Activated CD8-positive, alpha-beta T cell treated with anti-CD3 and anti-CD28 coated beads, Interleukin-2, amount 10 ng/mL, durations not matched to agents 7 days and 5 days (primary cell): Measurements from ENCODE around the gene KIAA0040. TPM values are rescaled to one million over a fixed set of nuclear protein-coding genes. Genes with fewer than 3 reads are reported as not detected.
"Not testable (repeated sequence)": the region's sequence is repeated elsewhere in the genome, so short reads cannot be mapped to it uniquely, and the experiment has no call there.

Source experiments
- ATAC-seq: fragments of 150-1000 bp; cut with Tn5 transposase; one replicate; pipeline ENCODE4 v1.10.0; 2021; ENCODE audit warnings: moderate library complexity
- CTCF ChIA-PET: fragments of 350-600 bp; sonication (Branson Sonifier 250); formaldehyde crosslinking; loops from one replicate; lab custom pipeline; 2021; ENCODE audit warnings: antibody characterized with exemption; lab: Charles Lee
- POLR2A ChIA-PET: fragments of 350-600 bp; sonication (Branson Sonifier 250); formaldehyde crosslinking; loops from one replicate; lab custom pipeline; 2021; ENCODE audit warnings: antibody characterized with exemption; lab: Charles Lee
- DNase-seq: peaks from one replicate; pipeline ENCODE4 v3.0.0-alpha.2; 2020
- H3K27ac Mint-ChIP-seq: one replicate; pipeline ENCODE4 v1.8.0; 2021; ENCODE audit warnings: mild to moderate bottlenecking, mixed read lengths
- H3K27me3 Mint-ChIP-seq: one replicate; pipeline ENCODE4 v1.8.0; 2021; ENCODE audit warnings: low read depth, mixed read lengths
- H3K36me3 Mint-ChIP-seq: one replicate; pipeline ENCODE4 v1.8.0; 2021; ENCODE audit warnings: low read depth, mixed read lengths
- H3K4me1 Mint-ChIP-seq: one replicate; pipeline ENCODE4 v1.8.0; 2021; ENCODE audit warnings: low read depth, mixed read lengths
- H3K4me3 Mint-ChIP-seq: one replicate; pipeline ENCODE4 v1.8.0; 2021; ENCODE audit warnings: mild to moderate bottlenecking, mixed read lengths
- H3K9me3 Mint-ChIP-seq: one replicate; pipeline ENCODE4 v1.8.0; 2022; ENCODE audit warnings: mixed read lengths; ENCODE audit not compliant: insufficient read depth
- total RNA-seq, 2 experiments: library from RNA; stranded (reverse); gene quantifications; one replicate each; pipeline ENCODE4 v1.2.3, GENCODE V29; 2021

The KIAA0040 gene
- total RNA-seq, 2 experiments from 2014 or later = 50.8 to 51.0 TPM

GRCh38 chr1:175126347-175126746 is 66.2 kb downstream of the KIAA0040 start:
- Mint-ChIP-seq H3K27ac (no peak overlapping the region), H3K4me3 (no peak overlapping the region), H3K36me3 (no peaks in the 10 kb centered on the region), H3K4me1 (no peaks in the 10 kb centered on the region), H3K27me3 (no peaks in the 10 kb centered on the region), H3K9me3 (no peaks in the 10 kb centered on the region)
- CTCF ChIA-PET = interaction anchor here (0.7 to 5.3 kb wide), 6 partner anchors 14 to 356 kb away, joined by 3 to 102 read pairs (median 8); no protein-coding TSS in a partner anchor
- DNase-seq (no peak), ATAC-seq (no peak)
- POLR2A ChIA-PET = no interaction called here

DNA sequence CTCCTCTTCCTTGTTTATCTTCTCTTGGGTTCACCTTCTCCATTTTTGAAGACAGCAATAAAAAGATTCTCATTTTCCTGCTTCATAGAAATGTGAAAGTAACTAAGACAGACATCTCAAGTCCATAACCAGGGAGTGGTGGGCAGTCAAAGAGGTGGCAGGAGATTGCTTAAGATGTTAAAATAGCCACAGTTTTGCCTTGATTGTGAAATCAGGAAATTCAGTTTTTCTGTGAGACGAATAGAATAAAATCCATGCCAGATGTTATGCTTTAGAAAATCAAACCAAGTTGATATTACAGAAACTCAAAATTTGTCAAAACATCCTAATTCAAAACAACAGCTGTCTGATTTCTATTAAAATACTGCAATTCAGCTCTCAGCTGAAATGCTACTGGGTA is 67.7 kb downstream of the KIAA0040 start:
- no peaks in the 10 kb centered on the region for H3K4me1 Mint-ChIP-seq
- ATAC-seq = no peak
- H3K27me3 Mint-ChIP-seq = no peaks in the 10 kb centered on the region
- no peak for DNase-seq
- POLR2A ChIA-PET = interaction anchor here (1.0 kb wide), 1 partner anchor 95 kb away, joined by 5 read pairs; no protein-coding TSS in a partner anchor
- H3K27ac Mint-ChIP-seq = no peak overlapping the region
- no peaks in the 10 kb centered on the region for H3K36me3 Mint-ChIP-seq
- no peak overlapping the region for H3K4me3 Mint-ChIP-seq
- no peaks in the 10 kb centered on the region for H3K9me3 Mint-ChIP-seq
- CTCF ChIA-PET = interaction anchor here (0.5 to 5.3 kb wide), 31 partner anchors 8 to 355 kb away, joined by 3 to 102 read pairs (median 5); partner anchors contain the start of genes MRPS14 and TNN

DNA sequence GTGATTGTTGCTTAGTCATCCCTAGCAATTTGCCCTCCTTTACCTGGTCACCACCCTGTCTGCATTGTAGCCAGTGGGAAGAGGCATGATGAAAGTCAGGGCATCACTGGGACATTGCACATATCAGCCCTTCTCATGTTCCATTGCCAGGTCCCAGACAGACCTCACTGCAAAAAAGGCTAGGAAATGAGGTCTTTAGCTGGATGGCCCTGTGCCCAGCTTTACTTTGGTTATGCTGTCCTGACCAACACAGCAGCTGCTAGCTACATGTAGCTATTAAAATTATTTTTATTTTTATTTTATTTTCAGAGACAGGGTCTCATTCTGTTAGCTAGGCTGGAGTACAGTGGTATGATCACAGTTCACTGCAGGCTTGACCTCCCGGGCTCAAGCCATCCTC is 72.1 kb downstream of the KIAA0040 start:
- Mint-ChIP-seq H3K36me3 (no peaks in the 10 kb centered on the region), H3K4me1 (no peaks in the 10 kb centered on the region), H3K27ac (no peak overlapping the region), H3K9me3 (no peaks in the 10 kb centered on the region), H3K27me3 (no peaks in the 10 kb centered on the region), H3K4me3 (no peak overlapping the region)
- ATAC-seq (no peak), DNase-seq (no peak)
- ChIA-PET POLR2A (no interaction called here), CTCF (interaction anchor here (2.1 kb wide), 1 partner anchor 91 kb away, joined by 8 read pairs; no protein-coding TSS in a partner anchor)

- H3K9me3 Mint-ChIP-seq = peaks cover 1% of the 10 kb centered on the region
- H3K4me1 Mint-ChIP-seq = no peaks in the 10 kb centered on the region
- CTCF ChIA-PET = no interaction called here
- H3K36me3 Mint-ChIP-seq = no peaks in the 10 kb centered on the region
- no peak for ATAC-seq
- POLR2A ChIA-PET = no interaction called here
- no peak overlapping the region for H3K4me3 Mint-ChIP-seq
- H3K27me3 Mint-ChIP-seq = no peaks in the 10 kb centered on the region
- no peak overlapping the region for H3K27ac Mint-ChIP-seq
- DNase-seq = no peak
Measured at GRCh38 chr1:175118375-175119367, 73.9 kb downstream of the KIAA0040 start.

DNA sequence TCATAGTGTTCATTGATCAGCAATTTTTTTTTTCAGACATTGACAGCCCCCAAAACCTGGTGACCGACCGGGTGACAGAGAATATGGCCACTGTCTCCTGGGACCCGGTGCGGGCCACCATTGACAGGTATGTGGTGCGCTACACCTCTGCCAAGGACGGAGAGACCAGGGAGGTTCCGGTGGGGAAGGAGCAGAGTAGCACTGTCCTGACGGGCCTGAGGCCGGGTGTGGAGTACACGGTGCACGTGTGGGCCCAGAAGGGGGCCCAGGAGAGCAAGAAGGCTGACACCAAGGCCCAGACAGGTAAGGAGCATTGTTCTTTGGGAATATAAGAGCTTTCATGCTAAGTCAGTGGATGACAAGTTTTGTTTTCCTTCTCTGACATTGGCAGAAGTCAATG is 75.7 kb downstream of the KIAA0040 start:
- ATAC-seq (no peak), DNase-seq (no peak)
- Mint-ChIP-seq H3K27ac (no peak overlapping the region), H3K9me3 (peaks cover 10% of the 10 kb centered on the region), H3K4me3 (no peak overlapping the region), H3K4me1 (no peaks in the 10 kb centered on the region), H3K27me3 (no peaks in the 10 kb centered on the region), H3K36me3 (no peaks in the 10 kb centered on the region)
- CTCF ChIA-PET = interaction anchor here (1.2 to 1.5 kb wide), 2 partner anchors 8 to 87 kb away, joined by 3 to 7 read pairs; no protein-coding TSS in a partner anchor
- POLR2A ChIA-PET = no interaction called here

DNA sequence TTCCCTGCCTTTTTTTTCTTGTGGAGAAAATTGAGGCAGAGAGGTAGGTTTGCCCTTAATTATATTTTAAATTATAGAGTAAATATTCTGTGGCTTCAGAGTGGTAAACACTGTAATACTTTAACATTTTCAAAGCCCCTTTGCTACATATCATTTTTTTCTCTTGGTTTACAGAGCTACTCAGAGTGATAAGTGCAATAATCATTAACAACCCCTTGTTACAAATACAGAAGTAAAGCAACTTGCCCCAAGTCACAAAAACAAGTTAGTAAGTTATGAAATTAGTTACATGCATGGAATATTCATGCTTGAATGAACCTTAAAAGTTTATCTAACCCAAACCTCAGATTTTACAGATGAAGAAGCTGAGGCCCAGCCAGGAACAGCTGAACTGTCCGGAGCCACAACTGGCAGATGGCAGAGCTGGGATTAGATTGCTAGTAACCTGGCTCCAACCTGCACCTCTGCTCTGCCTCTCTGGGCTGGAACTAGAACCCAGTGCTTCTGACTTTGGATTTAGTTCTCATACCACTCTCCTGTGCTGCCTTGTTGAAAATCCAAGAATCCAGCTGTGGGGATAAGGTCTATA is 76.3 kb downstream of the KIAA0040 start:
- Mint-ChIP-seq H3K27me3 (no peaks in the 10 kb centered on the region), H3K27ac (no peak overlapping the region), H3K4me3 (no peak overlapping the region), H3K36me3 (no peaks in the 10 kb centered on the region), H3K9me3 (peaks cover 10% of the 10 kb centered on the region), H3K4me1 (no peaks in the 10 kb centered on the region)
- ChIA-PET POLR2A (no interaction called here), CTCF (interaction anchor here (1.2 to 1.5 kb wide), 2 partner anchors 9 to 87 kb away, joined by 3 to 7 read pairs; no protein-coding TSS in a partner anchor)
- ATAC-seq (no peak), DNase-seq (no peak)

DNA sequence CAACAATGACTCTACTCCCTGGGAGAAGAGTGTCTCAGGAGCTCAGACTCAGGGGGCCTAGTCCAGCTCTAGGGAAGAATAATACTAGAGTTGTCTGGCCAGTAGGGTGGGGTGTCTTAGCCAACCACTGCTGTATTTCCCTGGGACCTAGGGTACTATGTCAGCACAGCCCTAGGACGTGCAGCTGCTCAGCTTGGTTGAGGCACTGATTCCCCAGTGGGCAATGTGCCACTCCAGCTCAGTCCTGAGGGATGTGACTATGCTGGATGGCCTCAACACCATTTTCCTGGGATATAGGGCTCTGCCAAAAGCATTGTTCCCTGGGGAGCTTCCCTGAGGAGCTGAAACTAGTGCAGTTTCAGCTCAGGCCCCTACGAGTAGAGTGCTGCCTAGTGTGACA is 77.6 kb downstream of the KIAA0040 start:
- Mint-ChIP-seq H3K27me3 (no peaks in the 10 kb centered on the region), H3K36me3 (no peaks in the 10 kb centered on the region), H3K4me3 (no peak overlapping the region), H3K9me3 (peaks cover 10% of the 10 kb centered on the region), H3K4me1 (no peaks in the 10 kb centered on the region), H3K27ac (no peak overlapping the region)
- ChIA-PET CTCF (interaction anchor here (4.8 kb wide), 1 partner anchor 9 kb away, joined by 26 read pairs; no protein-coding TSS in a partner anchor), POLR2A (no interaction called here)
- no peak for ATAC-seq
- no peak for DNase-seq

DNA sequence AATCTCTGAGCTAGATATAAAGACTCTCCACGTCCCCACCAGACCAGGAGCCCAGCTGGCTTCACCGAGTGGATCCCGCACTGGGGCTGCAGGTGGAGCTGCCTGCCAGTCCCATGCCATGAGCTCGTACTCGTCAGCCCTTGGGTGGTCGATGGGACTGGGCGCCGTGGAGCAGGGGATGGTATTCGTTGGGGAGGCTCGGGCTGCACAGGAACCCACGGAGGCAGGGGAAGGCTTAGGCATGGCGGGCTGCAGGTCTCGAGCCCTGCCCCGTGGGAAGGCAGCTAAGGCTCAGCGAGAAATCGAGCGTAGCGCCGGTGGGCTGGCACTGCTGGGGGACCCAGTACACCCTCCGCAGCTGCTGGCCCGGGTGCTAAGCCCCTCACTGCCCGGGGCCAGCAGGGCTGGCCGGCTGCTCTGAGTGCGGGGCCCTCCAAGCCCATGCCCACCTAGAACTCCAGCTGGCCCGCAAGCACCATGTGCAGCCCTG is 84.2 kb downstream of the KIAA0040 start:
- ATAC-seq, POLR2A ChIA-PET, H3K36me3 Mint-ChIP-seq, CTCF ChIA-PET, DNase-seq, H3K27me3 Mint-ChIP-seq, H3K4me1 Mint-ChIP-seq, H3K4me3 Mint-ChIP-seq, H3K9me3 Mint-ChIP-seq, H3K27ac Mint-ChIP-seq: not testable (repeated sequence)

Other genes starting within 250 kb of the KIAA0040 start
- 100 to 1,000 TPM; 209 to 215 TPM for gene CACYBP, start 192.8 kb downstream of the KIAA0040 start, total RNA-seq
- 10 to 100 TPM; 30.2 to 33.7 TPM for gene MRPS14, start 169.4 kb downstream of the KIAA0040 start, total RNA-seq
- not detected for gene TNN, start 124.9 kb downstream of the KIAA0040 start, total RNA-seq